ENCODE results near the gene ITGAL.

- TF ChIP-seq CTCF (IDR thresholded peaks at IDR 0.05; ENCODE audit: poor library complexity), result no peak
- TF ChIP-seq EZH2 (IDR thresholded peaks at IDR 0.05; ENCODE audit: borderline replicate concordance), result no peak
- no peak for TF ChIP-seq EZH2phosphoT487 (IDR thresholded peaks at IDR 0.05; ENCODE audit: low read depth, severe bottlenecking, unreplicated experiment)
Measured at GRCh38 chr16:30485818-30486436, 13.4 kb downstream of the ITGAL start.

All from hepatocyte (in vitro differentiated cells).